ENCODE measurements around the gene NTM.

The NTM gene

GRCh38 chr11:132244846-132245245 is 874.4 kb downstream of the NTM start:
- DNase-seq = no peak

- no peak for DNase-seq
These were observed 875.3 kb downstream of the NTM start for GRCh38 chr11:132245403-132246385.

- no peak for DNase-seq
These were observed 878.2 kb downstream of the NTM start for GRCh38 chr11:132248580-132248979.

- DNase-seq = no peak
These were observed 878.8 kb downstream of the NTM start for GRCh38 chr11:132249256-132249655.

- DNase-seq = no peak
These were observed 880.6 kb downstream of the NTM start for GRCh38 chr11:132251061-132251460.

GRCh38 chr11:132253469-132254264 is 883.3 kb downstream of the NTM start:
- DNase-seq = no peak

GRCh38 chr11:132254906-132255305 is 884.5 kb downstream of the NTM start:
- no peak for DNase-seq

- DNase-seq = no peak
These were observed 886.3 kb downstream of the NTM start for GRCh38 chr11:132256528-132257279.

- DNase-seq = no peak
These were observed 887.5 kb downstream of the NTM start for GRCh38 chr11:132257871-132258270.

- DNase-seq = no peak
These were observed 888.5 kb downstream of the NTM start for GRCh38 chr11:132258875-132259274.

GRCh38 chr11:132260636-132261035 is 890.2 kb downstream of the NTM start:
- no peak for DNase-seq

GRCh38 chr11:132263241-132263640 is 892.8 kb downstream of the NTM start:
- DNase-seq = no peak

GRCh38 chr11:132263875-132264274 is 893.5 kb downstream of the NTM start:
- DNase-seq = no peak

GRCh38 chr11:132264616-132265015 is 894.2 kb downstream of the NTM start:
- no peak for DNase-seq

GRCh38 chr11:132278801-132279574 is 908.6 kb downstream of the NTM start:
- DNase-seq = no peak

GRCh38 chr11:132284048-132284447 is 913.6 kb downstream of the NTM start:
- no peak for DNase-seq

- no peak for DNase-seq
These were observed 914.2 kb downstream of the NTM start for GRCh38 chr11:132284611-132285010.

GRCh38 chr11:132285631-132286030 is 915.2 kb downstream of the NTM start:
- DNase-seq = no peak

GRCh38 chr11:132286106-132286505 is 915.7 kb downstream of the NTM start:
- DNase-seq = no peak

- DNase-seq = no peak
These were observed 917.6 kb downstream of the NTM start for GRCh38 chr11:132288036-132288435.

- no peak for DNase-seq
These were observed 919.3 kb downstream of the NTM start for GRCh38 chr11:132289590-132290256.

GRCh38 chr11:132293586-132293985 is 923.2 kb downstream of the NTM start:
- no peak for DNase-seq

Data from effector CD8-positive, alpha-beta T cell (primary cell).